Activated T-helper 1 cell treated with anti-CD3 and anti-CD28 coated beads, Interleukin-2, amount 50 U/mL, for 16 hours (primary cell): Measurements from ENCODE around the gene TMEM139.

ENCODE experiments used
- DNase-seq, 2 donors: peaks; one replicate each; pipeline ENCODE4 v3.0.0-alpha.2; 2020; ENCODE audit warnings: low read depth in 1 of 2, low spot score in 1 of 2

The TMEM139 gene

GRCh38 chr7:143284591-143285469, at the start of gene TMEM139:
Gene TMEM139, plus strand, starts transcription at chr7:143284958. Its CDS starts 1,000 bp downstream, at chr7:143285958.
- no peak for DNase-seq

- no peak for DNase-seq
These were observed 49.2 kb upstream of the TMEM139 start for GRCh38 chr7:143235561-143235960.

- no peak for DNase-seq
These were observed 48.3 kb upstream of the TMEM139 start for GRCh38 chr7:143236408-143236990.

DNA sequence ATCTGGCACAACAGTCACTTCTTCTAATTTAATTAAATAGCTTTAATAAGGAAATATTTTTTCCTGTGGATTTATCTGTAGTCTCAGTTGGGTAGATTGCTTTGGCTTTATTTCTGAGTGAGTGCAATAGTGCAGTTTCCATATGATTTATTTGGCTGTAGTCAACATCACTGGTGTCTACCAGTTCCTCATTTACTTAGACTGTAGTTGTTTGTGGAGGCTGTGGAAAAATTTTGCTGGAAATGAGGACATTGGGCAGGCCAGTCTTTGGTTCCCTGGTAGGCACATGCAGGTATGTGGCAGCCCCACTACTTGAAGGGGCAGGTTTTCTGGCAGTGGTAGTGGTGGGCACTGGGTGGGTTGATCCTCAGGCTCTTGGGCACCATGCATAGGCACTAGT, 47.4 kb upstream of the TMEM139 start:
- no peak for DNase-seq

- no peak for DNase-seq
These were observed 46.3 kb upstream of the TMEM139 start for GRCh38 chr7:143238289-143238980.

- no peak for DNase-seq
These were observed 44.9 kb upstream of the TMEM139 start for GRCh38 chr7:143239813-143240212.

DNA sequence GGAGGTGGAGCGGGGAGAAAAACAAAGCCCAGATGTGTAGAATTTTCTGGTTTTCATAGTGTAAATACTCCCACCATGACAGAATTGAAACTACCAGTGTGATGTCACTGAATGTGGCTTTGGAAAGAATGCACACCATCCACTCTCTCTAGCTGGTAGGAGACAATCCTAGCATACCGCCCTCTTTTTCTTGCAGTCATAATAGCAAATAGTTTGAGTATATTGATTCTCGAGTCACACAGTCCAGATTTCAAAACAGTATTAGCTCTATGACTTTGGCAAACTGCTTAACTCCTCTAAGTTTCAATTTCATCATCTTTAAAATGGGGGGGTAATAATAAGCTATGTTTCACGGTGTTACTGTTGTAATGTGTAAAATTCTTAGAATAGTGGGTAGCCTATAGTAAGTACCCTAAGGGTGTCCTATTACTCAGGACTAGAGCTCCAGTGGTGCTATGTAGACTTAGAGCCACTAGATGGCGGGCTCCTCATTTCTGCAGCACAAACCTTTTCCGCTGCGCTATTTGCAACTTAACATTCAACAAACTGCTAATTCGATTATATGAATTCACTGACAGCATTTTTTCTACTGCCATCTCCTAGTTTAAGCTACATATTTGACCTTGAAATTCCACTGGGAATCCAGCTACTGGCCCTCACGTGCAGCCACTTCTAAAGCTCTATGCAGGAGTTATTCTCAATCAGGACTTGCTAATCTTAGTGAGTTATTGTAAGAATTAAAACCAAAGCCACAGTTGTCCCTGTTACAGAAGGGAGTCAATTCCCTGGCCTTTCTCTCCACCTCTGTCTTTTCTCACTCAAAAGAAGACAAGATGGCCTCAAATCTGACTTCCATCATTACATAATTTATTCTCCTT, 44.2 kb upstream of the TMEM139 start:
- DNase-seq = peak; percentile 37 to 50

DNA sequence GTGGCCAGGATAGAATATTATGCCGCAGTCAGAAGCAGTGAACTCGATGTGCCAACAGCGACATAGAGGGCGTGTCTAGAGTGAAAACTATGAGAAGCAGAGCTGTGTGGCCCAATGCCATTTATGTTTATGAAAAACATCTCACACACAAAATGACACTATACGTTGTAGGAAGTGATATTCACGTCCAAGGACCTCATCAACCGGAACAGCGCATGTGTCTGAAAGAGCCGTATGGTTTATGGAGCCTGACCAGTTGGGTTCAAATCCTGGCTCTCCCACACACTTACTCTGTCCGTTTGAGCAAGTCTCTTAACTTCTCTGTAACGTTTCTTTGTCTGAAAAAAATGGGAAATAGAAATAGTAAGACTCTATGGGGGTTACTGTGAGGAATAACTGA, 42.5 kb upstream of the TMEM139 start:
- no peak for DNase-seq

DNA sequence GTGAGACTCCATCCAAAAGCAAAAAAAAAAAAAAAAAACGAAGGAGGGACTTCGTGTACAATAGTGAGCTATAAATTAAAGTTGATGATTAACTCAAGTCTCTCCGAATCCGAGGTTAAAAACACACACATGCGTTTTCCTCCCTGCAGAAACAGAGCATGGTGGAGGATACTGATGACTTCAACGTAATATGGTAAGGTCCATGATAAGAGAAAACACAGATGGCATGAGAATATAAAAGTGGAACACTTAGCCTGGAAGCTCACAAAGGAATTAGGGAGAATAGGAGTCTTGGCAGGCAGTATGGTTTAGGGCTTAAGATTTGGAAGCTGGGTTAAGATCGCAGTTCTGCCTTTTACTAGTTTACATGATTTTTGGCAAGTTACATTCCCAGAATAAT, 41.6 kb upstream of the TMEM139 start:
- DNase-seq = no peak

DNA sequence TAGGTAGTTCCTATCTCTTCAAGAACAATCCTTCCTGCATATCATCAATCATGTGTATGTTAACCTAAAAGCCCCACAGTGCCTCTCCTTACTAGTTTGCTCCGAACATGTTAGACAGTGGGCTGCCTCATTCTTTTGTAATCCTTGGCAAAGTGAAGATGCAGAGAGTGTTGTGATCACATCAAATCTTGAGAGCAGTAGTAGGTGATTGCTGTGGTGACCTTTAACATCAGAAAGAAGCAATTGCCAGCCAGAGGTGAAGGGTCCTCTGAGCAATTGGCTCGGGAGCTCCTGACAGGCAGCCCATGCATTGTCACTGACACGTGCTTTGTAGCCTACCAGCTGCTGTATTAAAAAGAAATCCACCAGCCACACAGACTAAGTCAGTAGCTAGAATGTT, 41.1 kb upstream of the TMEM139 start:
- no peak for DNase-seq

DNA sequence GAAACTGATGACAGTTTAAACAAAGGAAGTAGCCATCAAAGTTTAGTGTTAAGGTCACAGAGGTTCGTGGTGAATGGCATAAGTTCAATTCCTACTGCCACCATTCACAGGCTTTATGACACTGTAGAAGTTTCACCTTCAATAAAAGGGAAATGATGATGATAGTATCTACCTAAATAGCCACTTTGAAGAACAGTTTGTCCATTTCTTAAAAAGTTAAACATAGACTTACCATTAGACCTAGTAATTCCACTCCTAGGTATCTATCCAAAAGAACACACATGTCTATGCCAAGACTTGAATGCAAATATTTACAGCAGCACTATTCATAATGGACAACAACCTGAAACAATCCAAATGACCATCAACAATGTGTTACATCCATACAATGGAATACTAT, 40.4 kb upstream of the TMEM139 start:
- no peak for DNase-seq

- no peak for DNase-seq
These were observed 39.6 kb upstream of the TMEM139 start for GRCh38 chr7:143245123-143245522.

- no peak for DNase-seq
These were observed 37.4 kb upstream of the TMEM139 start for GRCh38 chr7:143247372-143247771.

- DNase-seq = no peak
These were observed 35.9 kb upstream of the TMEM139 start for GRCh38 chr7:143248761-143249354.

GRCh38 chr7:143250199-143250598, 34.6 kb upstream of the TMEM139 start:
- no peak for DNase-seq

DNA sequence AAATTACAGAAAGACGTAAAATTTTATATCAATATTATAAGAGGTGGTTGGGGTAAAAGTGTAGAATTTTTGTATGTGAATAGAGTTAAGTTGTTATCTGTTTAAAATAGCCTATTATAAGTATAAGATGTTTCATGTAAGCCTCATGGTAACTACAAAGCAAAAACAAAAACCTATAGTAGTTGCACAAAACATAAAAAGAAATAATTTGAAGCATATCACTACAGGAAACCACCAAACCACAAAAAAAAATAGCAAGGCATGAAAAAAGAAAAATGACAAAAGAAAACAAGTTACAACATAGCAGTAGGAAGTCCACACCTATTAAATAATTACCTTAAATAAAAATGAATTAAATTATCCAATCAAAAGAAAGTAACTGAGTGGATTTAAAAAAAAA, 33.9 kb upstream of the TMEM139 start:
- no peak for DNase-seq

GRCh38 chr7:143252006-143252405, 32.8 kb upstream of the TMEM139 start:
- no peak for DNase-seq

DNA sequence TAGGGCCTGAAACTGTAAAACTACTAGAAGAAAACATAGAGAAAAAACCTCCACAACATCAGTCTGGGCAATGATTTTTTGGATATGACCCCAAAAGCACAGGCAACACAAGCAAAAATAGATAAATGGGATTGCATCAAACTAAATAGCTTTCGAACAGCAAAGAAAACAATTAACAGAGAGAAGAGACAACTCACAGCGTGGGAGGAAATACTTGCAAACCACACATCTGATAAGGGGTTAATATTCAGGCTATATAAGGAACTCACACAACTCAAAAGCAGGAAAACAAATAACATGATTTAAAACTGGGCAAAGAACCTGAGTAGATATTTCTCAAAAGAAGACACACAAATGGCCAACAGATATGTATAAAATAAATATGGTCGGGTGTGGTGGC, 29.2 kb upstream of the TMEM139 start:
- DNase-seq = no peak

- no peak for DNase-seq
These were observed 28.4 kb upstream of the TMEM139 start for GRCh38 chr7:143256325-143256724.

GRCh38 chr7:143256932-143257331, 27.8 kb upstream of the TMEM139 start:
- no peak for DNase-seq

- DNase-seq = no peak
These were observed 27.3 kb upstream of the TMEM139 start for GRCh38 chr7:143257501-143257900.
